Superior temporal gyrus (tissue), 1 donor: ENCODE data around the gene ABL1.
"Not testable (repeated sequence)": the region's sequence is repeated elsewhere in the genome, so short reads cannot be mapped to it uniquely, and the experiment has no call there.

Experiments used
- DNase-seq: peaks from one replicate; pipeline ENCODE4 v3.0.0-alpha.2; 2016; ENCODE audit errors: extremely low spot score

ABL1 gene

DNA sequence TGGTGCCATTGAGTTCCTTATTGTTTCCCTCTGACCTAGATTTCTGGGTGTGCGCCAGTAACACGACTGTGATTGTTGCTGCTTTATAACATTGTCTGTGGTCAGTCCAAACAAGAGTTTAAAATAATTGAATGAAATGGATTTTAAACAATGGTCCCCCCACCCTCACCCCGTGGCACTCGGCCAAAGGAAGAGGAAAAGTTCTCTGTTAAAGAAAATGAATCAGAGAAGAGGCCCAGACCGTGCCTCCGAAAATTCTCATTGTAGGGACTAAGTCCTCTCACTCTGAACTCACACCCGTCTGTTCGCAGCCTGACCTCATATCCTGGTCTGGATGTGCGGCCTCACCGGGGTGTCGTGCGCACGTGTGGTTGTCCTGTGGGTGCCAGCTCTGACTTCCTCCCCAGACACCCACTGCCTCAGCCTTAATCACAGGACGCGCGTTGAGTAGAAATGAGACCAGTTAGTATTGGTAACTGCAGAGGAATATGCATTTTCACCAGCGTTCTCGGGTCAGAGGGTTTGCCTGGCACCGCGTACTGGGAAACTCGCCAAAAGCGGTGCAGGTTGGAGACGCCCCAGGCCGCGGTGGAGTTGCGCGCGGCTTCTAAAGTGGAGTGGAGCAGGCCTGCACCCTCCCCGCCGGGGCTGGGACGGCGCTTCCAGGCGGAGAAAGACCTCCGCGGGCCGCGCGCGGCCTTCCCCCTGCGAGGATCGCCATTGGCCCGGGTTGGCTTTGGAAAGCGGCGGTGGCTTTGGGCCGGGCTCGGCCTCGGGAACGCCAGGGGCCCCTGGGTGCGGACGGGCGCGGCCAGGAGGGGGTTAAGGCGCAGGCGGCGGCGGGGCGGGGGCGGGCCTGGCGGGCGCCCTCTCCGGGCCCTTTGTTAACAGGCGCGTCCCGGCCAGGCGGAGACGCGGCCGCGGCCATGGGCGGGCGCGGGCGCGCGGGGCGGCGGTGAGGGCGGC lies at the start of gene ABL1:
Gene ABL1, plus strand, starts transcription at position 884 of the 966 bp plus-strand sequence. CDS start 193 bp downstream, outside the sequence.
- DNase-seq: peak; percentile 64

DNA sequence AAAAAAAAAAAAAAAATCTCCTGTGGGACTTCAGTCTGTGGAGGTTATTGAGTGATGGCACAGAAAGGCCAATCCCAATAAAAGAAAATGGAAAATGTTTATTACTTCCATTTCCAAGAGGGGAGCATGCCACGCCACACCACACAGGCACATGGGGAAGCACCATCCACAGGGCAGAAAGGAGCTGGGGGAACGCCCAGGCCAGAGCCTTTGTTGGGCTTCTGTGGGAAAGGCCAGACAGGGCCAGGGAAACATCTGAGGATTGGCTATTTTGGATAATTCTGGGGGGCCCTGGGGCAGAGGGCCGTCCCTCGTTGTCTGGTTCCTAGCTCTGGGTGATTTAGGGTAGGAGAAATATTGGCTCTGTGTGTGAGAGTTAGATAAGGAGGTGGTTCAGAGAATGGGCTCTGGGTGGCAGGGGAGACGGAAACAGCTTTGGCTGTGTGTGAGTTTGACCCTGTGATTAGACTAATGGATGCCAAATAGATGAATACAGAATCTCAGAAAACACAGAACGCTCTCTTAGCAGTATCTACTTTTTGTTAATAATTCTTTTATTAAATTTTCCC lies 49.0 kb upstream of the ABL1 start:
- DNase-seq: no peak

DNA sequence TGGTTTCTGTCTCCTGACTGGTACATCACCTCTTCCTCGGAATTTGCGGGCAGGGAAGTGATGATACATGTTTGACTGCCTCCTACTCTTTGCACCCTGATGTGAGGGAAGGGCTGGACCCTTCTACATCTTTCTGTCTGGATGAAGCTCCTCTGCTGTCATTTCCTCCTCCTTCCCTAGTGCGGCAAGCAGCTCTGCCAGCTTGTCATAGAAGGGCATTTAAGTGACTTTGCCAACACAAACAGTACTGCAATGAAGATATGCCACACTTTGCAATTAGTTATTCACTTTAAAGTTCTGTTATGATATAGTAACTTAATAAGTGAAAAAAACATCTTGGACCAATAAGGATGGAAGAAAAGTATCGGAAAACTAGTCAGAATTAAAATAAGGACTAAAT lies 48.5 kb upstream of the ABL1 start:
- no peak for DNase-seq

DNA sequence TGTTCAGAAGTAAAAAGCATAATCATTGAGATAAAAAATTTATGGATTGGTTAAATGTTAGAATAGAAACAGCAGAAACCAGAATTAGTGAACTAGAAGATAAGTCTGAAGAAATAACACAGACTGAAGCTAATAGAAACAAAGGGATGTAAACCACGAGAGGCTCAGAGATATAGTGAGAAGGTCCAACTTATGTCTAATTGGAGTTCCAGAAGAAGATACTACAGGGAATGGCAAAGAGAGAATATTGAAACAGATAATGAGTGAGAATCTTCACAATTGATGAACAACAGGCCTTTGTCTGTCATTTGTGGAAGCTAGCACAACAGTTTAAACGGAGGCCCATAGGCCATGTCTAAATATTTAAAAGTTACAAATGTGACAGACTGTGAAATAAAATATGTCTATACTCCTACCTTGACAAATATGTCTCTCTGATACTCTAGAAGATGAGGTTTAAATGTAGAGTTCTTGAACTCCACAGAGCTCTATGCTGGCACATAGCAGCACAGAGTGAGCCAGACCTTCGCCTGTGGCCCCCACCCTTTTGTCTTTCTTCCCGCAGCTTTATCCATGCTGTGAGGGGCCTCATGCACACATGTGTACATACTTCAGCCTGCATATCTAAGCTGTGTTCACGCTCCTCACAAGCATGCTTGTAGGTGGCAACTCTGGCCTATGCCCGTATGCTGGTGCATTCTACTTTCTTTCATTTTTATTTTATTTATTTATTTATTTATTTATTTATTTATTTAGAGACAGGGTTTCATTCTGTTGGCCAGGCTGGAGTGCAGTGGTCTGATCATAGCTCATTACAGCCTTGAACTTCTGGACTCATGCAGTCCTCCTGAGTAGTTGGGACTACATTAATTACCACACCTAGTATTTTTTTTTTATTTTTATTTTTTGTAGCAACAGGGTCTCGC lies 45.0 kb upstream of the ABL1 start:
- no peak for DNase-seq

DNA sequence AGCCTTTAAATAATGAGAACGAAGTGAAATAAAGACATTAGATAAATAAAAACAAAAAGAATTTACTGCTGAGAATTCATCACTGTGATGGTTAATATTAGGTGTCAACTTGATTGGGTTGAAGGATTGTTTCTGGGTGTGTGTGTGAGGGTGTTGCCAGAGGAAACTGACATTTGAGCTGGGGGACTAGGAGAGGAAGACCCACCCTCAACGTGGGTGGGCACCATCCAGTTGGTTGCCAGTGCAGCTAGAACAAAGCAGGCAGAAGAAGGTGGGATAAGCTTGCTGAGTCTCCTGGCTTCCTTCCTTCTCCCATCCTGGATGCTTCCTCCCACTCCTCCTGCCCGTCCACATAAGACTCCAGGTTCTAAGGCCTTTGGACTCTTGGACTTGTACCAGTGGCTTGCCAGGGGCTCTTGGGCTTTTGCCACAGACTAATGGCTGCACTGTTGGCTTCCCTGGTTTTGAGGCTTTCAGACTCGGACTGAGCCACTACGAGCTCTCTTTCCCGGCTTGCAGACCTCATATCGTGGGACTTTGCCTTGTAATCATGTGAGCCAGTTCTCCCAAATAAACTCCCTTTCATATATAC lies 43.7 kb upstream of the ABL1 start:
- DNase-seq: no peak

GRCh38 chr9:130793589-130793988 lies 41.5 kb upstream of the ABL1 start:
- DNase-seq: no peak

- not testable (repeated sequence) for DNase-seq
Measured at GRCh38 chr9:130794021-130794420, 41.0 kb upstream of the ABL1 start.

GRCh38 chr9:130794423-130794822 lies 40.6 kb upstream of the ABL1 start:
- not testable (repeated sequence) for DNase-seq

- no peak for DNase-seq
Measured at GRCh38 chr9:130794923-130795495, 40.0 kb upstream of the ABL1 start.

GRCh38 chr9:130803116-130803515 lies 31.9 kb upstream of the ABL1 start:
- DNase-seq: not testable (repeated sequence)

- DNase-seq: no peak
Measured at GRCh38 chr9:130805510-130806326, 29.3 kb upstream of the ABL1 start.

DNA sequence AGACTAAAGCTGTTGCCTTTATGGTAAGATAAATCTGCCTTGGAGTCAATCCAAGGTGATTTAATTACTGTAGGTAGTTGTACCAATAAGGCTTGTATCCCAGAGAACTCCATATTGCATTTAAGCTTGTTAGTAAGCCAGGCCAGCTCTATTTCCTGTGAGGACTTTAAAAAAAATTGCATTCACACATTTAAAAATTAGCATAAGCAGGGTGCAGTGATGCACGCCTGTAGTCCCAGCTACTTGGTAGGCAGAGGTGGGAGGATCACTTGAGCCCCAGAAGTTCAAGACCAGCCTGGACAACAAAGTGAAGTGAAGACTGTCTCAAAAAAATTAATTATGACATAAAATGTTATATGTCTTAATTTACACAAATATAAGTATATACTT lies 28.7 kb upstream of the ABL1 start:
- DNase-seq: no peak

- no peak for DNase-seq
Measured at GRCh38 chr9:130810609-130811136, 24.4 kb upstream of the ABL1 start.

DNA sequence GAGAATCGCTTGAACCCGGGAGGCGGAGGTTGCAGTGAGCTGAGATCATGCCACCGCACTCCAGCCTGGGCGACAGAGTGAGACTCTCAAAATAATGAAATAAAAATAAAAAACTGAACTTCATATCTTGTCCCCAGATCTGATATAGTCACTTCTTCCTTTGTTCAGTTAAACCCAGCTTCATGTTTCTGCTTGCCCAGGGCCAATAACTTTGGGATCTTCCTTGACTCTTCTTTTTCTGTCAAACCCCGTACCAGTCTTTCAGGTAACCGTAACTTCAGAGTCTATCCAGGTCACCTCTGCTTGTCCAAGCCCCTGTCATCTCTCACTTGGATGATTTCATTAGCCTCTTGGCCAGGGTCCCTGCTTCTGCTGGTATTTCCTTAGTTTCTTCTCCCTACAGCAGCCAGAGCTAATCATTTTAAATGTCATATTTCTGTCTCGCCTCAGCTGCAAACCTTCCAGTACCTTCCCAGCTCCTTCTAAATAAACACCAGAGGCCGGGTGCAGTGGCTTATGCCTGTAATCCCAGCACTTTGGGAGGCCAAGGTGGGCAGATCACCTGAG lies 19.7 kb upstream of the ABL1 start:
- no peak for DNase-seq

- DNase-seq: no peak
Measured at GRCh38 chr9:130817914-130818313, 17.1 kb upstream of the ABL1 start.

DNA sequence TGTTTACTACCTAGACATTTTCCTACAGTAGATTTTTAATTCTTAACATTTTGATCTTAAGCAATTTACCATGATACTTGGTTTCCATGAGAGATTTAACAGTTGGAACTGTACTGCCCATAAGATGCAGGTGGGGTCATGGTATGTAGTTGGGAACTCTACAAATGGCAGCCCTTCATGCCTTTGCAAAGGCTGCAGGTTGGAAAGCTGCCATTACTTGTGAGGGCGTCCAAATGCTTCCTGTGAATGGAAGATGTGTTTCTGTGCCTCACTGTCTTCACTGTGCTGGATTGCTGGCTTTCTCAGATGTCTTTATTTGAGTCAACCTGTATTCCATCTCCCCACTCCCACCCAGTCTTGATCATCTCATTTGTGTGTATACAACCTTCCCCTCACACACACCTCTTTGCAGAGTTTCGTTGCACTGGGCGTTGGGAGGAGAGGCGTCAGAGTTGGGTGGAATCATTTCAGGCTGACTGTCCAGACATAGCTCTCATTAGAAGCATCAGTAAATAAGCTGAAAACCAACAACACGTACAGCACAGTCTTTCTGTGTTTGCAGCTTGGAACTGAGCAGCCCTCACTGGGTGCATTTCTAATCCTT lies 14.8 kb upstream of the ABL1 start:
- DNase-seq: peak; percentile 48

DNA sequence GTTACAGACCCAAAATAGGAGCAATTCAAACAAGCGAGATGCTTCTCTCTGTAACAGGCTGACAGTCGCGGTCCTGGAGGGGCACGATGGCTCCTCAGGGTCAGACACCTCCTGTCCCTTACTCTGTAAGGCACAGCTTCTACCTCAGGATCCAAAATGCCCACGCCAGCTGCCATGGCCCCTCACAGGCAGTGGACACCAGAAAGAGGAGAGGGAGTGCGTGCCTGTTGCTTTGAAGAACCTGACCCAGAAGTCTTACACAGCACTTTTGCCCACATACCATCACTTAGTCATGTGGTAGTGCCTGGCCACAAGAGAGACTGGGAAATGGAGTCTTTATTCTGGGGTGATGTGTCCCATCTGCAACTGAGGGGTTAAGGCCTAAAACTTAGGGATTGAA lies 11.6 kb upstream of the ABL1 start:
- no peak for DNase-seq

GRCh38 chr9:130824079-130824478 lies 11.0 kb upstream of the ABL1 start:
- no peak for DNase-seq

GRCh38 chr9:130824643-130825350 lies 10.3 kb upstream of the ABL1 start:
- peak; percentile 31 for DNase-seq
